Mucosa of stomach (tissue), 1 donor: ENCODE results near the gene SEMA6A.

Source experiments
- H3K27me3 ChIP-seq: one replicate; pipeline ENCODE4 v1.7.0; 2013; ENCODE audit warnings: mild to moderate bottlenecking, low read length; ENCODE audit not compliant: control insufficient read depth, insufficient read depth
- H3K36me3 ChIP-seq: one replicate; pipeline ENCODE4 v1.7.0; 2013; ENCODE audit warnings: low read length; ENCODE audit not compliant: control insufficient read depth, insufficient read depth
- H3K4me1 ChIP-seq: one replicate; pipeline ENCODE4 v1.7.0; 2013; ENCODE audit warnings: mild to moderate bottlenecking, low read length; ENCODE audit not compliant: control insufficient read depth, insufficient read depth
- H3K4me3 ChIP-seq: one replicate; pipeline ENCODE4 v1.7.0; 2013; ENCODE audit warnings: low read length
- H3K9ac ChIP-seq: one replicate; pipeline ENCODE4 v1.7.0; 2013; ENCODE audit warnings: mild to moderate bottlenecking, low read length, moderate library complexity
- H3K9me3 ChIP-seq: one replicate; pipeline ENCODE4 v1.7.0; 2013; ENCODE audit warnings: mild to moderate bottlenecking, low read length, moderate library complexity; ENCODE audit not compliant: control insufficient read depth
- donor health status: Pancreatic carcinoma.

Gene SEMA6A

GRCh38 chr5:116457062-116457461, 117.6 kb downstream of the SEMA6A start:
- Histone ChIP-seq H3K27me3 (no peaks in the 10 kb centered on the region), H3K4me3 (no peak overlapping the region), H3K9me3 (no peaks in the 10 kb centered on the region), H3K36me3 (no peaks in the 10 kb centered on the region), H3K4me1 (no peaks in the 10 kb centered on the region), H3K9ac (no peak overlapping the region)

GRCh38 chr5:116456036-116456435, 118.6 kb downstream of the SEMA6A start:
- Histone ChIP-seq H3K4me3 (no peak overlapping the region), H3K4me1 (no peaks in the 10 kb centered on the region), H3K27me3 (no peaks in the 10 kb centered on the region), H3K9ac (no peak overlapping the region), H3K9me3 (no peaks in the 10 kb centered on the region), H3K36me3 (no peaks in the 10 kb centered on the region)

- no peaks in the 10 kb centered on the region for H3K4me1 ChIP-seq
- no peak overlapping the region for H3K4me3 ChIP-seq
- H3K27me3 ChIP-seq, result no peaks in the 10 kb centered on the region
- no peak overlapping the region for H3K9ac ChIP-seq
- H3K9me3 ChIP-seq, result no peaks in the 10 kb centered on the region
- H3K36me3 ChIP-seq, result no peaks in the 10 kb centered on the region
These were observed 119.6 kb downstream of the SEMA6A start for GRCh38 chr5:116455061-116455460.

- Histone ChIP-seq H3K36me3 (no peaks in the 10 kb centered on the region), H3K9ac (no peak overlapping the region), H3K4me3 (no peak overlapping the region), H3K4me1 (no peaks in the 10 kb centered on the region), H3K9me3 (no peaks in the 10 kb centered on the region), H3K27me3 (no peaks in the 10 kb centered on the region)
These were observed 120.2 kb downstream of the SEMA6A start for GRCh38 chr5:116454417-116454927.

- Histone ChIP-seq H3K4me1 (no peaks in the 10 kb centered on the region), H3K4me3 (no peak overlapping the region), H3K36me3 (no peaks in the 10 kb centered on the region), H3K27me3 (no peaks in the 10 kb centered on the region), H3K9ac (no peak overlapping the region), H3K9me3 (no peaks in the 10 kb centered on the region)
These were observed 120.6 kb downstream of the SEMA6A start for GRCh38 chr5:116453988-116454411.

GRCh38 chr5:116452774-116453368, 121.8 kb downstream of the SEMA6A start:
- Histone ChIP-seq H3K9ac (no peak overlapping the region), H3K4me1 (no peaks in the 10 kb centered on the region), H3K36me3 (no peaks in the 10 kb centered on the region), H3K27me3 (no peaks in the 10 kb centered on the region), H3K9me3 (no peaks in the 10 kb centered on the region), H3K4me3 (no peak overlapping the region)

- Histone ChIP-seq H3K9ac (no peak overlapping the region), H3K36me3 (no peaks in the 10 kb centered on the region), H3K9me3 (no peaks in the 10 kb centered on the region), H3K4me3 (no peak overlapping the region), H3K27me3 (no peaks in the 10 kb centered on the region), H3K4me1 (no peaks in the 10 kb centered on the region)
These were observed 122.6 kb downstream of the SEMA6A start for GRCh38 chr5:116451905-116452450.

GRCh38 chr5:116451066-116451465, 123.6 kb downstream of the SEMA6A start:
- no peaks in the 10 kb centered on the region for H3K36me3 ChIP-seq

GRCh38 chr5:116449458-116449857, 125.2 kb downstream of the SEMA6A start:
- H3K4me3 ChIP-seq, result no peak overlapping the region
- no peak overlapping the region for H3K9ac ChIP-seq
- no peaks in the 10 kb centered on the region for H3K9me3 ChIP-seq
- H3K36me3 ChIP-seq, result no peaks in the 10 kb centered on the region
- no peaks in the 10 kb centered on the region for H3K4me1 ChIP-seq
- no peaks in the 10 kb centered on the region for H3K27me3 ChIP-seq

More at GRCh38 chr5:116451066-116451465, 123.6 kb downstream of the SEMA6A start:
- Histone ChIP-seq H3K9me3 (no peaks in the 10 kb centered on the region), H3K4me3 (no peak overlapping the region), H3K4me1 (no peaks in the 10 kb centered on the region), H3K27me3 (no peaks in the 10 kb centered on the region), H3K9ac (no peak overlapping the region)

GRCh38 chr5:116448870-116449427, 125.7 kb downstream of the SEMA6A start:
- Histone ChIP-seq H3K9ac (no peak overlapping the region), H3K4me3 (no peak overlapping the region), H3K4me1 (no peaks in the 10 kb centered on the region), H3K27me3 (no peaks in the 10 kb centered on the region), H3K9me3 (no peaks in the 10 kb centered on the region), H3K36me3 (no peaks in the 10 kb centered on the region)

GRCh38 chr5:116448450-116448849, 126.2 kb downstream of the SEMA6A start:
- no peak overlapping the region for H3K9ac ChIP-seq
- H3K36me3 ChIP-seq, result no peaks in the 10 kb centered on the region
- H3K27me3 ChIP-seq, result no peaks in the 10 kb centered on the region
- H3K4me3 ChIP-seq, result no peak overlapping the region
- H3K4me1 ChIP-seq, result no peaks in the 10 kb centered on the region
- H3K9me3 ChIP-seq, result no peaks in the 10 kb centered on the region

GRCh38 chr5:116446356-116447005, 128.1 kb downstream of the SEMA6A start:
- H3K4me3 ChIP-seq, result no peak overlapping the region
- H3K27me3 ChIP-seq, result no peaks in the 10 kb centered on the region
- no peaks in the 10 kb centered on the region for H3K4me1 ChIP-seq
- no peaks in the 10 kb centered on the region for H3K36me3 ChIP-seq
- H3K9me3 ChIP-seq, result no peaks in the 10 kb centered on the region
- H3K9ac ChIP-seq, result no peak overlapping the region
